DMS53 treated with DMSO at 0.1 percent for 48 hours (cell line): ENCODE data around the gene CLRN1.
"Not testable (repeated sequence)": the region's sequence is repeated elsewhere in the genome, so short reads cannot be mapped to it uniquely, and the experiment has no call there.

ENCODE experiments used
- DNase-seq: peaks from one replicate; lab custom pipeline; 2025; ENCODE audit not compliant: unreplicated experiment; lab: John Stamatoyannopoulos, UW

CLRN1 gene

GRCh38 chr3:150972366-150973071 is at the start of gene CLRN1:
CLRN1 (minus strand) TSS chr3:150972727; CDS start chr3:150972708, 19 bp downstream.
- no peak for DNase-seq

- DNase-seq: no peak
Observed at GRCh38 chr3:151016478-151016795, 43.9 kb upstream of the CLRN1 start.

GRCh38 chr3:151015767-151016477 is 43.4 kb upstream of the CLRN1 start:
- no peak for DNase-seq

GRCh38 chr3:151015181-151015580 is 42.7 kb upstream of the CLRN1 start:
- DNase-seq: no peak

GRCh38 chr3:151014501-151015018 is 42.0 kb upstream of the CLRN1 start:
- no peak for DNase-seq

- DNase-seq: no peak
Observed at GRCh38 chr3:151012753-151013152, 40.2 kb upstream of the CLRN1 start.

- no peak for DNase-seq
Observed at GRCh38 chr3:151011427-151011826, 38.9 kb upstream of the CLRN1 start.

- no peak for DNase-seq
Observed at GRCh38 chr3:151009981-151010380, 37.5 kb upstream of the CLRN1 start.

- DNase-seq: no peak
Observed at GRCh38 chr3:151009430-151009829, 36.9 kb upstream of the CLRN1 start.

- no peak for DNase-seq
Observed at GRCh38 chr3:151008699-151009098, 36.2 kb upstream of the CLRN1 start.

- no peak for DNase-seq
Observed at GRCh38 chr3:151003768-151004134, 31.2 kb upstream of the CLRN1 start.

GRCh38 chr3:151003029-151003767 is 30.7 kb upstream of the CLRN1 start:
- DNase-seq: no peak

- no peak for DNase-seq
Observed at GRCh38 chr3:151002003-151002981, 29.8 kb upstream of the CLRN1 start.

- no peak for DNase-seq
Observed at GRCh38 chr3:150998996-150999395, 26.5 kb upstream of the CLRN1 start.

- DNase-seq: no peak
Observed at GRCh38 chr3:150996731-150997130, 24.2 kb upstream of the CLRN1 start.

GRCh38 chr3:150995510-150995909 is 23.0 kb upstream of the CLRN1 start:
- DNase-seq: no peak

GRCh38 chr3:150989208-150989607 is 16.7 kb upstream of the CLRN1 start:
- DNase-seq: no peak

- DNase-seq: not testable (repeated sequence)
Observed at GRCh38 chr3:150988395-150988794, 15.9 kb upstream of the CLRN1 start.

- no peak for DNase-seq
Observed at GRCh38 chr3:150985711-150986110, 13.2 kb upstream of the CLRN1 start.

- DNase-seq: no peak
Observed at GRCh38 chr3:150984066-150984465, 11.5 kb upstream of the CLRN1 start.
